HepG2 (cell line): Measurements from ENCODE around the gene ZFP62. TPM values are rescaled to one million over a fixed set of nuclear protein-coding genes. Genes with fewer than 3 reads are reported as not detected.

ENCODE experiments used
- ATAC-seq: fragments of 200-7000 bp; cut with Tn5 transposase; 3 replicates; pipeline ENCODE4 v1.9.1; 2020; ENCODE audit warnings: mild to moderate bottlenecking, moderate library complexity
- BruUV-seq: library from RNA; stranded (reverse); fragments of 400-500 nt; replicated peaks from 2 replicates; lab custom pipeline; 2021; lab: Mats Ljungman, UMichigan
- CTCF ChIA-PET: fragments of 300-600 bp; formaldehyde crosslinking; extraction: SDS; loops from one replicate; lab custom pipeline; 2021; ENCODE audit warnings: low total read pairs, inconsistent platforms, low intra/inter-chr PET ratio; lab: Yijun Ruan, JAX
- POLR2A ChIA-PET: fragments of 350-600 bp; sonication (Branson Sonifier 250); formaldehyde crosslinking; loops from one replicate; lab custom pipeline; 2020; ENCODE audit warnings: antibody characterized with exemption, inconsistent platforms; lab: Yijun Ruan, JAX
- DNase-seq: peaks from one replicate; pipeline ENCODE4 v3.0.0-alpha.2; 2015; ENCODE audit warnings: low spot score
- FAIRE-seq: peaks from 3 replicates; lab custom pipeline; 2011; peaks lifted over from hg19 to GRCh38; lab: Jason Lieb, UNC
- H2AFZ ChIP-seq: one replicate; pipeline ENCODE4 v1.6.1; 2011; ENCODE audit warnings: low read length, inconsistent platforms
- H3K27ac ChIP-seq: fragments of 300-600 bp; 3 replicates; pipeline ENCODE4 v1.8.0; 2011; ENCODE audit warnings: mixed run types, mild to moderate bottlenecking, mixed read lengths, low read length, inconsistent platforms; ENCODE audit not compliant: insufficient read depth; ENCODE audit errors: extremely low read length
- H3K27me3 ChIP-seq, 2 experiments: fragments of 200-600 bp in 1 of 2; 2 replicates in 1 of 2; 3 replicates in 1 of 2; pipeline versions ENCODE4 v1.6.0 to v1.8.0; 2011; ENCODE audit warnings: low read length in 2 of 2, mild to moderate bottlenecking in 2 of 2, moderate library complexity in 2 of 2, inconsistent platforms in 1 of 2; ENCODE audit not compliant: insufficient read depth in 2 of 2, control insufficient read depth in 1 of 2
- H3K36me3 ChIP-seq, 2 experiments: fragments of 200-600 bp in 1 of 2; replicated peaks in 1 of 2; 2 replicates in 1 of 2; 3 replicates in 1 of 2; pipeline versions ENCODE4 v1.5.1 to v1.8.0; 2011; ENCODE audit warnings: low read length in 2 of 2, inconsistent platforms in 1 of 2; ENCODE audit not compliant: insufficient read depth in 2 of 2, control insufficient read depth in 1 of 2
- H3K4me1 ChIP-seq: 2 replicates; pipeline ENCODE4 v1.5.1; 2012; ENCODE audit warnings: low read length, inconsistent platforms; ENCODE audit not compliant: insufficient read depth
- H3K4me2 ChIP-seq: 2 replicates; pipeline ENCODE4 v1.6.0; 2011; ENCODE audit warnings: low read depth, low read length, inconsistent platforms
- H3K4me3 ChIP-seq, 3 experiments: fragments of 200-600 bp in 1 of 3; sonication (generic), shearing (Covaris generic) in 1 of 3; replicated peaks in 1 of 3; 2 replicates each; pipeline ENCODE4 v1.5.1; 2011 to 2016; ENCODE audit warnings: low read length in 3 of 3, inconsistent platforms in 2 of 3, low read depth in 2 of 3, mild to moderate bottlenecking in 2 of 3, control low read depth in 1 of 3, mixed read lengths in 1 of 3; ENCODE audit not compliant: insufficient read depth in 1 of 3
- H3K79me2 ChIP-seq: one replicate; pipeline ENCODE4 v1.6.1; 2011; ENCODE audit warnings: low read length, inconsistent platforms; ENCODE audit not compliant: insufficient read depth
- H3K9ac ChIP-seq: 2 replicates; pipeline ENCODE4 v1.6.0; 2011; ENCODE audit warnings: mild to moderate bottlenecking, low read depth, low read length, inconsistent platforms; ENCODE audit not compliant: insufficient read depth
- H3K9me3 ChIP-seq: 2 replicates; pipeline ENCODE4 v1.5.1; 2012; ENCODE audit warnings: mild to moderate bottlenecking, low read length
- H4K20me1 ChIP-seq: 2 replicates; pipeline ENCODE4 v1.6.0; 2011; ENCODE audit warnings: inconsistent platforms, mild to moderate bottlenecking, low read length, moderate library complexity; ENCODE audit not compliant: insufficient read depth
- MAFF ChIP-seq: IDR thresholded peaks from 2 replicates; pipeline ENCODE4 v1.6.1; 2011; ENCODE audit warnings: low read depth, low read length, improper control_type of control experiment
- MAFK ChIP-seq, 2 experiments: IDR thresholded peaks in 1 of 2; conservative IDR thresholded peaks in 1 of 2; 2 replicates each; pipeline ENCODE4 v1.6.1; 2011; ENCODE audit warnings: improper control_type of control experiment in 2 of 2, low read length in 2 of 2
- SP4 ChIP-seq: sonication (generic); formaldehyde crosslinking; IDR thresholded peaks from 2 replicates; pipeline ENCODE4 v1.8.1; 2023; ENCODE audit warnings: mild to moderate bottlenecking, missing genetic modification reagents
- SRF ChIP-seq: IDR thresholded peaks from 2 replicates; pipeline ENCODE4 v1.6.1; 2011; ENCODE audit warnings: mild to moderate bottlenecking, low read depth, low read length, moderate library complexity
- ZNF225 ChIP-seq: sonication (generic); formaldehyde crosslinking; IDR thresholded peaks from 2 replicates; pipeline ENCODE4 v1.4.0; 2020; ENCODE audit warnings: mild to moderate bottlenecking, missing genetic modification reagents
- ZNF441 ChIP-seq: sonication (generic); formaldehyde crosslinking; IDR thresholded peaks from 2 replicates; pipeline ENCODE4 v1.7.0; 2021; ENCODE audit warnings: missing genetic modification reagents, borderline replicate concordance
- ZNF7 ChIP-seq: IDR thresholded peaks from 2 replicates; pipeline ENCODE4 v1.6.1; 2016; ENCODE audit warnings: missing biosample characterization, missing genetic modification reagents
- ZNF709 ChIP-seq: sonication (generic); formaldehyde crosslinking; IDR thresholded peaks from 2 replicates; pipeline ENCODE4 v1.5.0; 2020; ENCODE audit warnings: mild to moderate bottlenecking, missing genetic modification reagents
- ZNF792 ChIP-seq: IDR thresholded peaks from 2 replicates; pipeline ENCODE4 v1.6.1; 2016
- ZNF839 ChIP-seq: sonication (generic); formaldehyde crosslinking; IDR thresholded peaks from 2 replicates; pipeline ENCODE4 v1.4.0; 2020; ENCODE audit warnings: missing genetic modification reagents, mild to moderate bottlenecking, borderline replicate concordance
- WGBS: methylation state at CpG from one replicate; pipeline ENCODE4 v1.1.6; 2017; ENCODE audit warnings: low lambda C conversion rate; 5-methylcytosine and 5-hydroxymethylcytosine counted together
- in situ Hi-C: cut with HindIII; loops from 2 replicates; pipeline ENCODE4 v1.10.0; 2017; ENCODE audit warnings: low pct_unique_long_range_greater_than_20kb; ENCODE audit not compliant: extremely low pct_ligation_motif_present
- intact Hi-C: fragments of 100-400 bp; cut with micrococcal nuclease; formaldehyde crosslinking; loops from one replicate; pipeline ENCODE4 v1.10.0; 2022; ENCODE audit not compliant: unreplicated experiment
- polyA plus RNA-seq, 8 experiments: library from polyadenylated mRNA; depleted of rRNA in 3 of 8; stranded (reverse) in 7 of 8; unstranded in 1 of 8; fragments of >200 nt; fragmentation: Illumina TruSeq in 4 of 8; extraction: Trizol in 4 of 8; gene quantifications; 2 replicates each; pipeline versions ENCODE4 v1.2.1 to v1.2.3, GENCODE V29; 2011 to 2016; ENCODE audit warnings: low read depth in 4 of 8, missing spikeins in 1 of 8, mixed read lengths in 1 of 8; ENCODE audit not compliant: insufficient read depth in 1 of 8
- total RNA-seq, 5 experiments: library from RNA; depleted of rRNA; stranded (reverse); fragments of >200 nt; fragmentation: Illumina TruSeq; extraction: Trizol; gene quantifications; 2 replicates each; pipeline ENCODE4 v1.2.3, GENCODE V29; 2016; ENCODE audit warnings: low read depth in 1 of 5
- TF ChIP-seq, protein P1 (sequence below): sonication (generic); formaldehyde crosslinking; IDR thresholded peaks from 2 replicates; pipeline ENCODE4 v1.5.1; 2020; ENCODE audit warnings: missing genetic modification reagents, mild to moderate bottlenecking, borderline replicate concordance

Gene ZFP62
- total and polyA plus RNA-seq, 2 of the 13 experiments (the other 11 are each of a cell fraction or from before 2014, with no cell fraction given) = 8.2 to 19.4 TPM

GRCh38 chr5:180873615-180874520 is 12.8 kb upstream of the ZFP62 start:
- Histone ChIP-seq H4K20me1 (no peaks in the 10 kb centered on the region), H3K4me3 (no peak overlapping the region), H3K9ac (no peak overlapping the region), H2AFZ (no peak overlapping the region), H3K9me3 (no peaks in the 10 kb centered on the region), H3K27me3 (0 out of 5 replicates have a peak, but pooled peaks cover 0 to 8% of the 10 kb centered on the region in 2 experiments), H3K79me2 (no peaks in the 10 kb centered on the region), H3K36me3 (no peaks in the 10 kb centered on the region), H3K4me2 (no peak overlapping the region), H3K4me1 (no peaks in the 10 kb centered on the region), H3K27ac (no peak overlapping the region)
- TF ChIP-seq SRF (no peak), SP4 (CRISPR knock-in tag) (no peak), MAFK (conservative IDR thresholded peaks at IDR 0.05 in 1 of 2, IDR thresholded peaks at IDR 0.05 in 1 of 2; ENCODE audit: low read length in 2 of 2) (peak; percentile 93 to 98), MAFF (peak; percentile 98), ZNF225 (CRISPR knock-in tag) (no peak), ZNF441 (CRISPR knock-in tag) (no peak), ZNF709 (CRISPR knock-in tag) (no peak), ZNF839 (CRISPR knock-in tag) (no peak), ZNF792 (CRISPR knock-in tag) (no peak), ZNF7 (CRISPR knock-in tag) (0 out of 2 replicates have a peak, but pooled peaks have one; percentile 33)
- TF ChIP-seq, protein P1, sequence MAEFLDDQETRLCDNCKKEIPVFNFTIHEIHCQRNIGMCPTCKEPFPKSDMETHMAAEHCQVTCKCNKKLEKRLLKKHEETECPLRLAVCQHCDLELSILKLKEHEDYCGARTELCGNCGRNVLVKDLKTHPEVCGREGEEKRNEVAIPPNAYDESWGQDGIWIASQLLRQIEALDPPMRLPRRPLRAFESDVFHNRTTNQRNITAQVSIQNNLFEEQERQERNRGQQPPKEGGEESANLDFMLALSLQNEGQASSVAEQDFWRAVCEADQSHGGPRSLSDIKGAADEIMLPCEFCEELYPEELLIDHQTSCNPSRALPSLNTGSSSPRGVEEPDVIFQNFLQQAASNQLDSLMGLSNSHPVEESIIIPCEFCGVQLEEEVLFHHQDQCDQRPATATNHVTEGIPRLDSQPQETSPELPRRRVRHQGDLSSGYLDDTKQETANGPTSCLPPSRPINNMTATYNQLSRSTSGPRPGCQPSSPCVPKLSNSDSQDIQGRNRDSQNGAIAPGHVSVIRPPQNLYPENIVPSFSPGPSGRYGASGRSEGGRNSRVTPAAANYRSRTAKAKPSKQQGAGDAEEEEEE = no peak
- WGBS = 51% methylated on average over 13 of the region's 13 CpGs
- POLR2A ChIA-PET = no interaction called here
- intact Hi-C loops (no loop called here), in situ Hi-C loops (loop anchor here (5.0 kb wide), 1 partner anchor 283 kb away; no protein-coding TSS in a partner anchor)
- no TSS peak for BruUV-seq
- FAIRE-seq (no peak), DNase-seq (no peak), ATAC-seq (no peak)
- CTCF ChIA-PET = no interaction called here
